Measurements from ENCODE around the gene AMACR. TPM values are rescaled to one million over a fixed set of nuclear protein-coding genes. Genes with fewer than 3 reads are reported as not detected.

AMACR gene
- total and polyA plus RNA-seq, 2 of the 8 experiments (the other 6 are each of a cell fraction or from before 2014, with no cell fraction given): 9.1 to 12.6 TPM

GRCh38 chr5:34035756-34036155 is 27.9 kb upstream of the AMACR start:
- no peak overlapping the region for H2AFZ ChIP-seq (ENCODE audit: low read length)
- no peak overlapping the region for H3K23ac ChIP-seq (ENCODE audit: insufficient read length)
- no peak overlapping the region for H3K4me2 ChIP-seq (ENCODE audit: insufficient read depth in 1 of 2, low read depth in 2 of 2, low read length in 2 of 2)
- no peak overlapping the region for H3K18ac ChIP-seq (ENCODE audit: extremely low read depth, low read length)
- TF ChIP-seq NANOG (IDR thresholded peaks at IDR 0.05; ENCODE audit: insufficient read depth, low read depth, low read length, poor library complexity, severe bottlenecking): no peak
- WGBS, 2 experiments (ENCODE audit: extremely low coverage in 1 of 2, insufficient coverage in 1 of 2, insufficient read length in 1 of 2, insufficient replicate concordance in 2 of 2, low coverage in 1 of 2, low lambda C conversion rate in 2 of 2, missing lambda C conversion rate in 1 of 2): 90% methylated on average over 2 of the region's 2 CpGs; no CpG with 5 or more reads in 1 of the 2 experiments
- H2AK5ac ChIP-seq (ENCODE audit: low read depth, low read length): no peak overlapping the region
- no peak overlapping the region for H3K4me3 ChIP-seq (ENCODE audit: extremely low read depth in 1 of 4, insufficient read depth in 2 of 4, low read depth in 3 of 4, low read length in 4 of 4)
- H3K27me3 ChIP-seq (replicated peaks in 1 of 4; ENCODE audit: control insufficient read depth in 3 of 4, extremely low read depth in 1 of 4, insufficient read depth in 3 of 4, low read length in 3 of 4): no peaks in the 10 kb centered on the region
- no peak overlapping the region for H3K56ac ChIP-seq (replicated peaks; ENCODE audit: insufficient read length, low read depth, low read length)
- CTCF ChIA-PET (ENCODE audit: partially characterized antibody): interaction anchor here (0.8 to 1.4 kb wide), 2 partner anchors 13 to 38 kb away, joined by 5 read pairs; no protein-coding TSS in a partner anchor
- no peak overlapping the region for H3K4ac ChIP-seq (replicated peaks; ENCODE audit: insufficient read length, low read depth, low read length)
- H3K36me3 ChIP-seq (ENCODE audit: control insufficient read depth in 2 of 4, insufficient read depth in 4 of 4, low read length in 3 of 4): no peaks in the 10 kb centered on the region; a peak in 1 of 8 replicates
- H3K4me1 ChIP-seq (replicated peaks in 1 of 4; ENCODE audit: control insufficient read depth in 3 of 4, insufficient read depth in 4 of 4, low read length in 3 of 4): no peaks in the 10 kb centered on the region
- POLR2A ChIA-PET (ENCODE audit: partially characterized antibody): no interaction called here
- H3K14ac ChIP-seq (ENCODE audit: insufficient read length): no peak overlapping the region
- H3K27ac ChIP-seq (ENCODE audit: low read depth, low read length): no peak overlapping the region
- H4K8ac ChIP-seq (ENCODE audit: extremely low read depth, insufficient read depth, low read length): no peak overlapping the region
- H2BK5ac ChIP-seq (ENCODE audit: low read depth, low read length): no peak overlapping the region
- no peak overlapping the region for H2BK12ac ChIP-seq (ENCODE audit: low read depth, low read length)
- H2BK120ac ChIP-seq (replicated peaks; ENCODE audit: low read depth, low read length): no peak overlapping the region
- H4K20me1 ChIP-seq (replicated peaks in 1 of 2; ENCODE audit: control insufficient read depth in 1 of 2, insufficient read depth in 2 of 2, low read length in 2 of 2): no peaks in the 10 kb centered on the region
- no peak overlapping the region for H2BK20ac ChIP-seq (ENCODE audit: low read length)
- DNase-seq (ENCODE audit: low read depth in 1 of 2, low spot score in 2 of 2) (no peak), FAIRE-seq (no peak)
- no peaks in the 10 kb centered on the region for H3K79me2 ChIP-seq (ENCODE audit: control insufficient read depth in 1 of 2, insufficient read depth in 2 of 2, low read length in 2 of 2)
- H3K9me3 ChIP-seq (ENCODE audit: insufficient read depth in 2 of 2, low read depth in 1 of 2, low read length in 1 of 2): no peaks in the 10 kb centered on the region
- no peaks in the 10 kb centered on the region for H3K23me2 ChIP-seq (ENCODE audit: low read depth, low read length)
- no peak overlapping the region for H4K91ac ChIP-seq (replicated peaks; ENCODE audit: insufficient read length, low read length)
- H2BK15ac ChIP-seq (ENCODE audit: low read length): no peak overlapping the region
- no peaks in the 10 kb centered on the region for H3K79me1 ChIP-seq (ENCODE audit: low read depth, low read length)
- no peak overlapping the region for H3K9ac ChIP-seq (replicated peaks in 1 of 4; ENCODE audit: extremely low read depth in 1 of 4, low read depth in 3 of 4, low read length in 3 of 4)
- no peak overlapping the region for H4K5ac ChIP-seq (ENCODE audit: insufficient read length, low read depth, low read length)

Measured in H1 (cell line).